Measurements from ENCODE around the gene GALR1. TPM values are rescaled to one million over a fixed set of nuclear protein-coding genes. Genes with fewer than 3 reads are reported as not detected.

The GALR1 gene
- total RNA-seq, 1 experiment from 2014 or later, result not detected

DNA sequence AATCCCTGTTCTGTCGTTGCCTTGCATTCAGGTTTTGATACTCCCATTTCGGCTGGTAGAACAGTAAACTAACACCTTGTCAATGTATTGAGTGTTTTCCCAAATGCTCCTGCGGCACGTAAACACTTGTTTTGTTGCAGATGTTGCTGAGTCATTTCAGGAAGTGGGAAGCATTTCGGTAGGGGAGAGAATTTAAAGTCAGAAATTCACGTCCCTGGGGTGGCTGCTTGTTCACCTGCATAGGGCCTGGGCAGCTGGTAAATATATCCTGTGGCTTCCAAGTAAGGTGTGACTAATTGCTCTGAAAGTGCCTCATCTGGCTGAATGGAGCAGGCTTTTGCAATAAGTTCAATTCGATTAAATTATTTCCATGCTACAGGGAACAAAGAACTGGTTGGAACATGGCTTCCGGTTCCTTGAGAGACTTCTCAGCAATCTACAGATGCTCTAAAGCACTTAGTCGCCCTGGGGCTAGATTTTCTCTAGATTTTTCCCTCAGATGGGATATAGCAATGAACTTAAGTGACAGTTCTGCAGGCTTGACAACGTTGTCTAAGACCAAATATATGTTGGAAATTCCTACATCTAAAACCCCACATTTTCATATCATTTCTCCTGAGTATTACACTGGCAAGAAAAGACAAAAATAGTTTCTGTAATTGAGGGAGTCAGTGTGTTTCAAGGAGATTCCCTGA is 5.2 kb downstream of the GALR1 start:
- ChIA-PET POLR2A (no interaction called here), RAD21 (ENCODE audit: low non-redundant PET in 1 of 2, low total read pairs in 2 of 2, uncharacterized antibody in 2 of 2, unreplicated experiment in 2 of 2) (no interaction called here), CTCF (no interaction called here)
- no peaks in the 10 kb centered on the region for H3K27me3 ChIP-seq (ENCODE audit: insufficient read depth, low read length)
- H3K9me2 ChIP-seq (ENCODE audit: insufficient read depth), result no peaks in the 10 kb centered on the region
- H3K79me2 ChIP-seq (ENCODE audit: insufficient read depth, low read length), result no peaks in the 10 kb centered on the region
- no TSS peak for BruUV-seq (replicated peaks)
- ATAC-seq (no peak), DNase-seq (ENCODE audit: low read depth, low spot score) (no peak)
- no peak overlapping the region for H2AFZ ChIP-seq (ENCODE audit: low read depth, low read length, poor library complexity, severe bottlenecking)
- H3K4me3 ChIP-seq (replicated peaks in 1 of 2; ENCODE audit: low read depth in 1 of 2, low read length in 2 of 2), result no peak overlapping the region
- intact Hi-C loops (cut with micrococcal nuclease), result no loop called here
- peaks cover 2 to 3% of the 10 kb centered on the region in 2 experiments; a peak in 1 of 4 replicates for H3K4me1 ChIP-seq (ENCODE audit: control insufficient read depth in 1 of 2, insufficient read depth in 2 of 2, low read length in 2 of 2)
- H3K4me2 ChIP-seq (ENCODE audit: low read length), result peak overlapping the region; percentile 25; the same call in 1 of the 2 replicates
- no peaks in the 10 kb centered on the region for H4K20me1 ChIP-seq (ENCODE audit: insufficient read depth)
- no peaks in the 10 kb centered on the region for H3K36me3 ChIP-seq (ENCODE audit: control insufficient read depth in 1 of 2, insufficient read depth in 2 of 2, low read length in 2 of 2)
- no peak overlapping the region for H3K27ac ChIP-seq (ENCODE audit: low read depth, low read length)
- TF ChIP-seq RAD21 (IDR thresholded peaks at IDR 0.05; ENCODE audit: low read depth) (no peak), CBX3 (IDR thresholded peaks at IDR 0.05; ENCODE audit: low read depth) (no peak), SP1 (IDR thresholded peaks at IDR 0.05; ENCODE audit: low read depth) (no peak), SIN3A (IDR thresholded peaks at IDR 0.05; ENCODE audit: low read depth) (no peak), JUND (IDR thresholded peaks at IDR 0.05) (no peak), ZNF274 (IDR thresholded peaks at IDR 0.05; ENCODE audit: low read depth, low read length) (no peak), EZH2 (IDR thresholded peaks at IDR 0.05) (no peak), ZFX (IDR thresholded peaks at IDR 0.05) (no peak), CEBPB (IDR thresholded peaks at IDR 0.05; ENCODE audit: low read depth) (no peak), POLR2A (IDR thresholded peaks at IDR 0.05; ENCODE audit: borderline replicate concordance, extremely low read depth, insufficient read depth, insufficient read length) (no peak), FOSL1 (IDR thresholded peaks at IDR 0.05; ENCODE audit: low read depth) (no peak)
- TF ChIP-seq, protein P1, sequence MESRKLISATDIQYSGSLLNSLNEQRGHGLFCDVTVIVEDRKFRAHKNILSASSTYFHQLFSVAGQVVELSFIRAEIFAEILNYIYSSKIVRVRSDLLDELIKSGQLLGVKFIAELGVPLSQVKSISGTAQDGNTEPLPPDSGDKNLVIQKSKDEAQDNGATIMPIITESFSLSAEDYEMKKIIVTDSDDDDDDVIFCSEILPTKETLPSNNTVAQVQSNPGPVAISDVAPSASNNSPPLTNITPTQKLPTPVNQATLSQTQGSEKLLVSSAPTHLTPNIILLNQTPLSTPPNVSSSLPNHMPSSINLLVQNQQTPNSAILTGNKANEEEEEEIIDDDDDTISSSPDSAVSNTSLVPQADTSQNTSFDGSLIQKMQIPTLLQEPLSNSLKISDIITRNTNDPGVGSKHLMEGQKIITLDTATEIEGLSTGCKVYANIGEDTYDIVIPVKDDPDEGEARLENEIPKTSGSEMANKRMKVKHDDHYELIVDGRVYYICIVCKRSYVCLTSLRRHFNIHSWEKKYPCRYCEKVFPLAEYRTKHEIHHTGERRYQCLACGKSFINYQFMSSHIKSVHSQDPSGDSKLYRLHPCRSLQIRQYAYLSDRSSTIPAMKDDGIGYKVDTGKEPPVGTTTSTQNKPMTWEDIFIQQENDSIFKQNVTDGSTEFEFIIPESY (IDR thresholded peaks at IDR 0.05; ENCODE audit: extremely low read depth, insufficient replicate concordance, low read length), result no peak
- TF ChIP-seq, protein P2, sequence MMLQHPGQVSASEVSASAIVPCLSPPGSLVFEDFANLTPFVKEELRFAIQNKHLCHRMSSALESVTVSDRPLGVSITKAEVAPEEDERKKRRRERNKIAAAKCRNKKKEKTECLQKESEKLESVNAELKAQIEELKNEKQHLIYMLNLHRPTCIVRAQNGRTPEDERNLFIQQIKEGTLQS (IDR thresholded peaks at IDR 0.05), result no peak
- TF ChIP-seq, protein P3, sequence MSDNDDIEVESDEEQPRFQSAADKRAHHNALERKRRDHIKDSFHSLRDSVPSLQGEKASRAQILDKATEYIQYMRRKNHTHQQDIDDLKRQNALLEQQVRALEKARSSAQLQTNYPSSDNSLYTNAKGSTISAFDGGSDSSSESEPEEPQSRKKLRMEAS (IDR thresholded peaks at IDR 0.05), result no peak
- TF ChIP-seq, protein P4, sequence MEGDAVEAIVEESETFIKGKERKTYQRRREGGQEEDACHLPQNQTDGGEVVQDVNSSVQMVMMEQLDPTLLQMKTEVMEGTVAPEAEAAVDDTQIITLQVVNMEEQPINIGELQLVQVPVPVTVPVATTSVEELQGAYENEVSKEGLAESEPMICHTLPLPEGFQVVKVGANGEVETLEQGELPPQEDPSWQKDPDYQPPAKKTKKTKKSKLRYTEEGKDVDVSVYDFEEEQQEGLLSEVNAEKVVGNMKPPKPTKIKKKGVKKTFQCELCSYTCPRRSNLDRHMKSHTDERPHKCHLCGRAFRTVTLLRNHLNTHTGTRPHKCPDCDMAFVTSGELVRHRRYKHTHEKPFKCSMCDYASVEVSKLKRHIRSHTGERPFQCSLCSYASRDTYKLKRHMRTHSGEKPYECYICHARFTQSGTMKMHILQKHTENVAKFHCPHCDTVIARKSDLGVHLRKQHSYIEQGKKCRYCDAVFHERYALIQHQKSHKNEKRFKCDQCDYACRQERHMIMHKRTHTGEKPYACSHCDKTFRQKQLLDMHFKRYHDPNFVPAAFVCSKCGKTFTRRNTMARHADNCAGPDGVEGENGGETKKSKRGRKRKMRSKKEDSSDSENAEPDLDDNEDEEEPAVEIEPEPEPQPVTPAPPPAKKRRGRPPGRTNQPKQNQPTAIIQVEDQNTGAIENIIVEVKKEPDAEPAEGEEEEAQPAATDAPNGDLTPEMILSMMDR (IDR thresholded peaks at IDR 0.05 in 2 of 3, conservative IDR thresholded peaks at IDR 0.05 in 1 of 3; ENCODE audit: borderline replicate concordance in 1 of 3, insufficient read depth in 1 of 3, low read depth in 2 of 3, low read length in 2 of 3), result no peak
- peaks cover 0 to 6% of the 10 kb centered on the region in 2 experiments; a peak in 2 of 4 replicates for H3K9me3 ChIP-seq (ENCODE audit: control insufficient read depth in 1 of 2, insufficient read depth in 1 of 2, low read depth in 1 of 2, low read length in 2 of 2)
- H3K9ac ChIP-seq (ENCODE audit: low read length), result no peak overlapping the region
